Fibroblast of lung (primary cell): ENCODE measurements around the gene SLC25A25.

Experiments used
- CTCF ChIP-seq, 2 donors: IDR thresholded peaks in 1 of 2; conservative IDR thresholded peaks in 1 of 2; 1 replicate in 1 of 2; 2 replicates in 1 of 2; pipeline ENCODE4 v1.5.1; 2011 to 2012; ENCODE audit warnings: low read length in 2 of 2, control low read depth in 1 of 2, inconsistent platforms in 1 of 2, low read depth in 1 of 2, mild to moderate bottlenecking in 1 of 2
- EZH2 ChIP-seq: IDR thresholded peaks from 2 replicates; pipeline ENCODE4 v1.5.1; 2012; ENCODE audit warnings: low read length, control low read depth, mild to moderate bottlenecking; ENCODE audit errors: missing control alignments

GRCh38 chr9:128148509-128149000 is 80.5 kb downstream of the SLC25A25 start:
- TF ChIP-seq CTCF (conservative IDR thresholded peaks at IDR 0.05 in 1 of 2, IDR thresholded peaks at IDR 0.05 in 1 of 2; ENCODE audit: low read depth in 1 of 2, low read length in 2 of 2) (no peak), EZH2 (no peak)
